Gastroesophageal sphincter (tissue), 4 donors: ENCODE data around the gene TMEM145. TPM values are rescaled to one million over a fixed set of nuclear protein-coding genes. Genes with fewer than 3 reads are reported as not detected.

Source experiments
- ATAC-seq: fragments of 150-250 bp; one replicate; pipeline ENCODE4 v1.9.1; 2016; ENCODE audit warnings: mild to moderate bottlenecking, moderate library complexity
- H3K27ac ChIP-seq, 4 donors: fragments of 200-600 bp; sonication (generic) in 3 of 4; 1 replicate in 3 of 4; 2 replicates in 1 of 4; pipeline ENCODE4 v1.5.1; 2016 to 2019
- H3K27me3 ChIP-seq: fragments of 200-600 bp; sonication (generic); one replicate; pipeline ENCODE4 v1.5.1; 2019
- H3K36me3 ChIP-seq, 2 donors: fragments of 200-600 bp; sonication (generic); one replicate each; pipeline ENCODE4 v1.5.1; 2019; ENCODE audit warnings: control low read depth in 1 of 2
- H3K4me1 ChIP-seq, 3 donors: fragments of 200-600 bp; sonication (generic); 1 replicate in 2 of 3; 2 replicates in 1 of 3; pipeline ENCODE4 v1.5.1; 2016 to 2019; ENCODE audit warnings: control low read depth in 2 of 3
- H3K4me3 ChIP-seq, 2 donors: fragments of 200-600 bp; sonication (generic); one replicate each; pipeline ENCODE4 v1.5.1; 2019; ENCODE audit warnings: mild to moderate bottlenecking in 1 of 2, moderate library complexity in 1 of 2
- H3K9me3 ChIP-seq, 3 donors: fragments of 200-600 bp; sonication (generic); one replicate each; pipeline ENCODE4 v1.5.1; 2017 to 2019; ENCODE audit warnings: control low read depth in 2 of 3
- CTCF ChIP-seq, 4 experiments: fragments of 200-600 bp in 2 of 4; fragments of 450-650 bp in 2 of 4; sonication (generic) in 1 of 4; IDR thresholded peaks; one replicate each; pipeline ENCODE4 v1.5.1; 2017 to 2019; ENCODE audit warnings: antibody characterized with exemption in 4 of 4, mild to moderate bottlenecking in 2 of 4, moderate library complexity in 2 of 4
- EP300 ChIP-seq: sonication (generic); formaldehyde crosslinking; IDR thresholded peaks from one replicate; pipeline ENCODE4 v1.6.1; 2017; ENCODE audit warnings: antibody characterized with exemption, mild to moderate bottlenecking
- POLR2A ChIP-seq, 2 donors: fragments of 450-650 bp; IDR thresholded peaks; one replicate each; pipeline ENCODE4 v1.6.1; 2017; ENCODE audit warnings: antibody characterized with exemption in 2 of 2, mild to moderate bottlenecking in 2 of 2, moderate library complexity in 1 of 2
- POLR2AphosphoS5 ChIP-seq: sonication (generic); formaldehyde crosslinking; IDR thresholded peaks from one replicate; pipeline ENCODE4 v1.6.1; 2017; ENCODE audit warnings: antibody characterized with exemption
- WGBS, 2 donors: methylation state at CpG; one replicate each; pipeline ENCODE4 v1.1.5; 2018; ENCODE audit warnings: low coverage in 1 of 2; 5-methylcytosine and 5-hydroxymethylcytosine counted together
- small RNA-seq, 4 donors: library from RNA; depleted of rRNA; stranded (forward); fragments of <200 nt; gene quantifications; one replicate each; pipeline ENCODE3, GENCODE V24; 2016
- total RNA-seq, 4 donors: library from RNA; depleted of rRNA; stranded (reverse); fragments of >200 nt; gene quantifications; one replicate each; pipeline ENCODE4 v1.1.0, GENCODE V29; 2016

The TMEM145 gene
- total RNA-seq, 4 donors from 2014 or later, result 0.27 TPM; not detected in 3

- Histone ChIP-seq H3K36me3 (peaks cover 0 to 60% of the 10 kb centered on the region in 2 donors), H3K27me3 (no peaks in the 10 kb centered on the region), H3K4me1 (peaks cover 0 to 25% (median 6%) of the 10 kb centered on the region in 3 donors), H3K27ac (no peak overlapping the region), H3K4me3 (no peak overlapping the region), H3K9me3 (no peaks in the 10 kb centered on the region)
- TF ChIP-seq CTCF (IDR thresholded peaks at IDR 0.05) (no peak), EP300 (no peak), POLR2A (IDR thresholded peaks at IDR 0.05) (no peak), POLR2AphosphoS5 (no peak)
- ATAC-seq, result no peak
- 67 to 96% methylated on average over 1 to 5 of the region's 27 CpGs for WGBS, 2 donors
These were observed 56.4 kb downstream of the TMEM145 start for GRCh38 chr19:42369433-42370067.

- H3K36me3 ChIP-seq, result peaks cover 0 to 65% of the 10 kb centered on the region in 2 donors
- WGBS, 2 donors, result no CpG with 5 or more reads among the region's 9 CpGs
- TF ChIP-seq CTCF (IDR thresholded peaks at IDR 0.05) (no peak), EP300 (no peak), POLR2AphosphoS5 (no peak), POLR2A (IDR thresholded peaks at IDR 0.05) (no peak)
- no peaks in the 10 kb centered on the region for H3K9me3 ChIP-seq
- ATAC-seq, result no peak
- H3K4me3 ChIP-seq, result no peak overlapping the region
- H3K27ac ChIP-seq, result no peak overlapping the region
- no peaks in the 10 kb centered on the region for H3K27me3 ChIP-seq
- peaks cover 0 to 20% (median 6%) of the 10 kb centered on the region in 3 donors for H3K4me1 ChIP-seq
These were observed 57.0 kb downstream of the TMEM145 start for GRCh38 chr19:42370068-42370520.

- WGBS, 2 donors, result 55 to 93% methylated on average over 1 to 3 of the region's 12 CpGs
- no peaks in the 10 kb centered on the region for H3K9me3 ChIP-seq
- no peak for TF ChIP-seq CTCF (IDR thresholded peaks at IDR 0.05)
- TF ChIP-seq EP300, result no peak
- no peak for TF ChIP-seq POLR2AphosphoS5
- TF ChIP-seq POLR2A (IDR thresholded peaks at IDR 0.05), result no peak
- peaks cover 0 to 71% of the 10 kb centered on the region in 2 donors for H3K36me3 ChIP-seq
- H3K27ac ChIP-seq, result no peak overlapping the region
- H3K27me3 ChIP-seq, result no peaks in the 10 kb centered on the region
- ATAC-seq, result no peak
- H3K4me3 ChIP-seq, result no peak overlapping the region
- peaks cover 0 to 15% (median 6%) of the 10 kb centered on the region in 3 donors for H3K4me1 ChIP-seq
These were observed 57.6 kb downstream of the TMEM145 start for GRCh38 chr19:42370626-42371175.

Small RNA genes lying within 50 kb of the gene (small RNA-seq; reads per million reads assigned to genes)
- gene MIR8077, result 0 reads per million in 4 donors

Other genes starting within 250 kb of the TMEM145 start
- gene GRIK5, start 243.1 kb upstream of the TMEM145 start, total RNA-seq, result 10 to 100 TPM in 3 of 4 donors, 1 to 10 TPM in 1; 7.0 to 23.4 (median 12.3) TPM
- gene ZNF574, start 237.1 kb upstream of the TMEM145 start, total RNA-seq, result 10 to 100 TPM; 14.4 to 25.3 (median 17.1) TPM
- gene POU2F2, start 180.9 kb upstream of the TMEM145 start, total RNA-seq, result 1 to 10 TPM in 3 of 4 donors, under 1 TPM in 1; 0.93 to 1.8 (median 1.5) TPM
- gene DEDD2, start 95.6 kb upstream of the TMEM145 start, total RNA-seq, result 10 to 100 TPM; 31.1 to 39.3 (median 33.4) TPM
- 10 to 100 TPM in 1 of 4 donors, 1 to 10 TPM in 3; 4.6 to 10.4 (median 7.8) TPM for gene ZNF526, start 93.0 kb upstream of the TMEM145 start, total RNA-seq
- gene GSK3A, start 70.7 kb upstream of the TMEM145 start, total RNA-seq, result 10 to 100 TPM; 30.8 to 51.0 (median 35.1) TPM
- gene ERF, start 58.2 kb upstream of the TMEM145 start, total RNA-seq, result 10 to 100 TPM; 28.4 to 46.4 (median 39.9) TPM
- 10 to 100 TPM; 31.4 to 69.4 (median 49.0) TPM for gene CIC, start 44.1 kb upstream of the TMEM145 start, total RNA-seq
- gene PRR19, start 11.2 kb upstream of the TMEM145 start, total RNA-seq, result under 1 TPM in 1 of 4 donors, not detected in 3; 0.93 TPM
- 10 to 100 TPM in 1 of 4 donors, 1 to 10 TPM in 2, under 1 TPM in 1; 0.93 to 13.6 (median 5.8) TPM for gene PAFAH1B3, start 10.7 kb upstream of the TMEM145 start, total RNA-seq
- gene MEGF8, start 12.3 kb downstream of the TMEM145 start, total RNA-seq, result 10 to 100 TPM; 13.9 to 44.4 (median 18.1) TPM
- 10 to 100 TPM in 1 of 4 donors, 1 to 10 TPM in 1, not detected in 2; 1.7 to 17.5 TPM for gene CNFN, start 77.0 kb downstream of the TMEM145 start, total RNA-seq
- 10 to 100 TPM in 1 of 4 donors, 1 to 10 TPM in 3; 3.4 to 15.3 (median 6.6) TPM for gene LIPE, start 114.1 kb downstream of the TMEM145 start, total RNA-seq
- 1 to 10 TPM in 1 of 4 donors, not detected in 3; 6.5 TPM for gene CXCL17, start 129.6 kb downstream of the TMEM145 start, total RNA-seq
- 10 to 100 TPM in 1 of 4 donors, 1 to 10 TPM in 1, under 1 TPM in 2; 0.66 to 10.1 (median 0.99) TPM for gene CEACAM1, start 215.2 kb downstream of the TMEM145 start, total RNA-seq